Measurements from ENCODE around the gene ITGAV. TPM values are rescaled to one million over a fixed set of nuclear protein-coding genes. Genes with fewer than 3 reads are reported as not detected.

Gene ITGAV
- total RNA-seq, 1 donor from 2014 or later = 106 TPM

GRCh38 chr2:186718122-186718521 lies 128.3 kb downstream of the ITGAV start:
- no peak for DNase-seq

- DNase-seq = no peak
These were observed 129.0 kb downstream of the ITGAV start for GRCh38 chr2:186718903-186719302.

- peak; percentile 63 for DNase-seq
These were observed 132.1 kb downstream of the ITGAV start for GRCh38 chr2:186721956-186722355.

- peak; percentile 33 for DNase-seq
These were observed 134.9 kb downstream of the ITGAV start for GRCh38 chr2:186724736-186725135.

- no peak for DNase-seq
These were observed 135.9 kb downstream of the ITGAV start for GRCh38 chr2:186725783-186726182.

- no peak for DNase-seq
These were observed 137.1 kb downstream of the ITGAV start for GRCh38 chr2:186726938-186727337.

GRCh38 chr2:186728631-186729030 lies 138.8 kb downstream of the ITGAV start:
- DNase-seq = no peak

Other genes starting within 250 kb of the ITGAV start
- 75.6 TPM for gene ZC3H15, start 103.8 kb upstream of the ITGAV start, total RNA-seq
- 17.4 TPM for gene FAM171B, start 104.0 kb downstream of the ITGAV start, total RNA-seq

Data from skin of body (tissue), 2 donors.